Kidney (tissue), 14 donors: ENCODE measurements around the gene SYNGR1. TPM values are rescaled to one million over a fixed set of nuclear protein-coding genes. Genes with fewer than 3 reads are reported as not detected.

Experiments
- DNase-seq, 5 donors: peaks; one replicate each; pipeline ENCODE4 v3.0.0-alpha.2; 2013 to 2020
- FAIRE-seq: peaks from 2 replicates; lab custom pipeline; 2012; peaks lifted over from hg19 to GRCh38; lab: Jason Lieb, UNC
- H3K27ac ChIP-seq, 2 donors: one replicate each; pipeline ENCODE4 v1.7.0; 2013; ENCODE audit warnings: low read depth in 2 of 2, low read length in 2 of 2, inconsistent platforms in 1 of 2
- H3K27me3 ChIP-seq: one replicate; pipeline ENCODE4 v1.7.1; 2013; ENCODE audit warnings: low read length, inconsistent platforms; ENCODE audit not compliant: control insufficient read depth, insufficient read depth
- H3K36me3 ChIP-seq, 3 donors: one replicate each; pipeline versions ENCODE4 v1.7.0 to v1.7.1; 2013; ENCODE audit warnings: low read length in 3 of 3, control low read depth in 1 of 3, inconsistent platforms in 1 of 3; ENCODE audit not compliant: insufficient read depth in 3 of 3, control insufficient read depth in 2 of 3
- H3K4me1 ChIP-seq, 3 donors: one replicate each; pipeline versions ENCODE4 v1.7.0 to v1.7.1; 2013; ENCODE audit warnings: low read length in 3 of 3, inconsistent platforms in 1 of 3, low read depth in 1 of 3; ENCODE audit not compliant: control insufficient read depth in 2 of 3, insufficient read depth in 2 of 3
- H3K4me3 ChIP-seq, 3 donors: one replicate each; pipeline versions ENCODE4 v1.7.0 to v1.8.1; 2013; ENCODE audit warnings: low read length in 3 of 3, control low read depth in 1 of 3, inconsistent platforms in 1 of 3
- H3K9ac ChIP-seq, 3 donors: one replicate each; pipeline versions ENCODE4 v1.7.0 to v1.7.1; 2013; ENCODE audit warnings: low read length in 3 of 3, control low read depth in 1 of 3, inconsistent platforms in 1 of 3
- H3K9me3 ChIP-seq, 3 donors: one replicate each; pipeline versions ENCODE4 v1.7.0 to v1.7.1; 2013; ENCODE audit warnings: low read length in 3 of 3, control low read depth in 1 of 3, inconsistent platforms in 1 of 3; ENCODE audit not compliant: control insufficient read depth in 2 of 3, insufficient read depth in 1 of 3
- intact Hi-C: fragments of 100-400 bp; cut with DNase I; formaldehyde crosslinking; loops from one replicate; pipeline ENCODE4 v1.11.1; 2022
- polyA plus RNA-seq: library from polyadenylated mRNA; stranded (reverse); fragments of 350-450 nt; fragmentation: Illumina TruSeq; extraction: RNeasy Lipid Tissue Mini Kit (QIAGEN cat#74804); gene quantifications from one replicate; pipeline ENCODE4 v1.2.3, GENCODE V29; 2014; ENCODE audit warnings: low read depth, low replicate concordance; ENCODE audit not compliant: insufficient read depth
- total RNA-seq: library from RNA; stranded (reverse); fragmentation: NEBNext Ultra II Directional; extraction: Animal tissue kit (Norgen Biotek cat#: 25700); gene quantifications from one replicate; pipeline ENCODE4 v1.2.1, GENCODE V29; 2021
- TF ChIP-seq, protein P1 (sequence below): IDR thresholded peaks from 3 replicates; pipeline ENCODE4 v1.5.1; 2012; ENCODE audit warnings: mild to moderate bottlenecking, moderate library complexity, borderline replicate concordance; ENCODE audit not compliant: insufficient read depth; ENCODE audit errors: extremely low read depth
- donor health status: control.
- donor health status: control.
- donor health status: control.
- donor health status: control.
- donor health status: control.
- donor health status: DM: yes; HTN: yes; CAD: no.
- donor health status: Normal renal cell carcinoma (clear cell type).

The SYNGR1 gene
- total and polyA plus RNA-seq, 2 donors from 2014 or later: 21.5 to 43.0 TPM

DNA sequence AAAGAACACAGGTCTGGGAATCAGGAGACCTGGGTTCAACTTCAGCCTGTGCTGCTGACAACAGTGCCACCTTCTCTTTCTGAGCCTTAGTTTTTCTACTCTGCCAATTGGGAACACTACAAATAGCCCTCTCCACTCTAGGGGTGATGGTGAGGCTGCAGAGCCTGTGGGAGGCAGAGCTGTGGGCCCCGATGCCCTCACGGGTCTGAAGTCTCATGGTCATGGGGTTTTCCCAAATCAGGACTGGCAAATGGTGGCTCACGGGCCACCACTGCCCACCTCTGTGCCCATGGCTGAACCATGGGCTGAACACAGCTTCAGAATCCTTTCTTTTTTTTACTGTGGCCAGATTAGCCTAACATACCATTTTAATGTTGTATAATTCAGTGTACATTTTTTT lies 19.8 kb downstream of the SYNGR1 start:
- DNase-seq (no peak), FAIRE-seq (no peak)
- intact Hi-C loops: no loop called here
- Histone ChIP-seq H3K4me3 (no peak overlapping the region), H3K9ac (no peak overlapping the region), H3K9me3 (peaks cover 0 to 3% (median 0%) of the 10 kb centered on the region in 3 donors), H3K4me1 (no peaks in the 10 kb centered on the region), H3K36me3 (no peaks in the 10 kb centered on the region), H3K27me3 (no peaks in the 10 kb centered on the region), H3K27ac (no peak overlapping the region)
- TF ChIP-seq, protein P1, sequence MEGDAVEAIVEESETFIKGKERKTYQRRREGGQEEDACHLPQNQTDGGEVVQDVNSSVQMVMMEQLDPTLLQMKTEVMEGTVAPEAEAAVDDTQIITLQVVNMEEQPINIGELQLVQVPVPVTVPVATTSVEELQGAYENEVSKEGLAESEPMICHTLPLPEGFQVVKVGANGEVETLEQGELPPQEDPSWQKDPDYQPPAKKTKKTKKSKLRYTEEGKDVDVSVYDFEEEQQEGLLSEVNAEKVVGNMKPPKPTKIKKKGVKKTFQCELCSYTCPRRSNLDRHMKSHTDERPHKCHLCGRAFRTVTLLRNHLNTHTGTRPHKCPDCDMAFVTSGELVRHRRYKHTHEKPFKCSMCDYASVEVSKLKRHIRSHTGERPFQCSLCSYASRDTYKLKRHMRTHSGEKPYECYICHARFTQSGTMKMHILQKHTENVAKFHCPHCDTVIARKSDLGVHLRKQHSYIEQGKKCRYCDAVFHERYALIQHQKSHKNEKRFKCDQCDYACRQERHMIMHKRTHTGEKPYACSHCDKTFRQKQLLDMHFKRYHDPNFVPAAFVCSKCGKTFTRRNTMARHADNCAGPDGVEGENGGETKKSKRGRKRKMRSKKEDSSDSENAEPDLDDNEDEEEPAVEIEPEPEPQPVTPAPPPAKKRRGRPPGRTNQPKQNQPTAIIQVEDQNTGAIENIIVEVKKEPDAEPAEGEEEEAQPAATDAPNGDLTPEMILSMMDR: no peak

DNA sequence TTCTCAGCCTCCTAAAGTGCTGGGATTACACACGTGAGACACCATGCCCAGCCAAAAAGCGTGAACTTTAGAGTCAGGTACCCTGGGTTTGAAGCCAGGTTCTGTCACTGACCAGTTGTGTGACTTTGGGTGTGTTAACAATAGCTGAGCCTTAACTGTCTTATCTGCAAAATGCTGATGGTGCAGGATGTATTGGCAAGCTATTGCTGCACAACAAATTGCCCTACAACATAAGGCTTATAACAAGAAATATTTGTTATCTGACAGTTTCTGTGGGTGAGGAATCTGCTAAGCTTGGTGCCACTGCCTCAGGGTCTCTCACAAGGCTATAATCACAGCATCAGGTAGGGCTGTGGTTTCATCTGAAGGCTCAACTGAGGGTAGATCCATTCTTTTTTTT lies 21.9 kb downstream of the SYNGR1 start:
- H3K27ac ChIP-seq: no peak overlapping the region
- H3K4me3 ChIP-seq: no peak overlapping the region
- TF ChIP-seq, protein P1: no peak
- no peaks in the 10 kb centered on the region for H3K36me3 ChIP-seq
- FAIRE-seq (no peak), DNase-seq (no peak)
- no peak overlapping the region for H3K9ac ChIP-seq
- peaks cover 0 to 3% (median 0%) of the 10 kb centered on the region in 3 donors for H3K9me3 ChIP-seq
- intact Hi-C loops: no loop called here
- no peaks in the 10 kb centered on the region for H3K27me3 ChIP-seq
- H3K4me1 ChIP-seq: no peaks in the 10 kb centered on the region

DNA sequence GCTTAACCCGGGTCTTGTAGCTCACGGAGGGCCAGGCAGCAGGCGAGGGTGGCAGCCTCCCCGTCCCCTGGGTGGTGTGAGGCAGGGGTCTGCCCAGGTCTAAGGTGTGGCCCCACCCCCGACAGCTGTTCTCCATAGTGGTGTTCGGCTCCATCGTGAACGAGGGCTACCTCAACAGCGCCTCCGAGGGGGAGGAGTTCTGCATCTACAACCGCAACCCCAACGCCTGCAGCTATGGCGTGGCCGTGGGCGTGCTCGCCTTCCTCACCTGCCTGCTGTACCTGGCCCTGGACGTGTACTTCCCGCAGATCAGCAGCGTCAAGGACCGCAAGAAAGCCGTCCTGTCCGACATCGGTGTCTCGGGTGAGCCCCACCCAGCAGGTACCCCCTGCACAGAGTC lies 24.4 kb downstream of the SYNGR1 start:
- peaks cover 0 to 3% (median 0%) of the 10 kb centered on the region in 3 donors for H3K9me3 ChIP-seq
- no peak overlapping the region for H3K4me3 ChIP-seq
- DNase-seq (no peak), FAIRE-seq (no peak)
- H3K4me1 ChIP-seq: no peaks in the 10 kb centered on the region
- TF ChIP-seq, protein P1: no peak
- no peaks in the 10 kb centered on the region for H3K27me3 ChIP-seq
- intact Hi-C loops: no loop called here
- H3K27ac ChIP-seq: no peak overlapping the region
- H3K36me3 ChIP-seq: no peaks in the 10 kb centered on the region
- no peak overlapping the region for H3K9ac ChIP-seq

DNA sequence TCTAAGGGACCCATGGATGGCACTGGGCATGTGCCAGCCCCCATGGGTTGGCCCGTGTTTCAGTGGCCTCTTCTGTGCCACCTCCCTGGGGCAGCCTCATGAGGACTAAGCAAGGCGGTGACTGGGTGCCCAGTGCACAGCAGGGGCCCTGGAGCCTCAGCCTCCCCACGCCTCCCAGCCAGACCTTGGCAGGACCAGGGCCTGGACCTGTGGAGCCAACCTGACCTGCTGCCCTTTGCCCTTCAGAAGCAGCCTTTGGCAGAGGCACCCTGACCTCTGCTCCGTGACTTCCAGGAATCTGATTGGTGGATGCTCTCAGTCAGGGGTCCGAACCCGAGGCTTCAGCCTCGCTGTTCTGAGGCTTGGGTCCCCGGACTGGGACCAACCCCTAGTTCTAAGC lies 25.0 kb downstream of the SYNGR1 start:
- Histone ChIP-seq H3K36me3 (no peaks in the 10 kb centered on the region), H3K4me1 (no peaks in the 10 kb centered on the region), H3K9me3 (peaks cover 0 to 3% (median 0%) of the 10 kb centered on the region in 3 donors), H3K27ac (no peak overlapping the region), H3K4me3 (no peak overlapping the region), H3K27me3 (no peaks in the 10 kb centered on the region), H3K9ac (no peak overlapping the region)
- TF ChIP-seq, protein P1: no peak
- DNase-seq: no peak
- FAIRE-seq: no peak
- intact Hi-C loops: no loop called here
